HG03060 (cell line): ENCODE measurements around the gene COL4A6.

ENCODE experiments used
- ATAC-seq: cut with Tn5 transposase; IDR thresholded peaks from one replicate; pipeline ENCODE4 v1.9.1; 2021; ENCODE audit warnings: low read depth, moderate number of reproducible peaks; ENCODE audit not compliant: unreplicated experiment

COL4A6 gene

GRCh38 chrX:108165383-108166111, 272.7 kb downstream of the COL4A6 start:
- no peak for ATAC-seq

- no peak for ATAC-seq
These were observed 274.7 kb downstream of the COL4A6 start for GRCh38 chrX:108163333-108164082.

GRCh38 chrX:108162265-108162664, 276.0 kb downstream of the COL4A6 start:
- no peak for ATAC-seq

- ATAC-seq = no peak
These were observed 277.9 kb downstream of the COL4A6 start for GRCh38 chrX:108160309-108160708.

GRCh38 chrX:108159028-108159670, 279.1 kb downstream of the COL4A6 start:
- no peak for ATAC-seq

- no peak for ATAC-seq
These were observed 280.6 kb downstream of the COL4A6 start for GRCh38 chrX:108157628-108158027.

- no peak for ATAC-seq
These were observed 281.2 kb downstream of the COL4A6 start for GRCh38 chrX:108156934-108157466.

GRCh38 chrX:108156082-108156481, 282.1 kb downstream of the COL4A6 start:
- no peak for ATAC-seq

GRCh38 chrX:108148524-108148923, 289.7 kb downstream of the COL4A6 start:
- ATAC-seq = no peak

GRCh38 chrX:108138814-108139702, 299.2 kb downstream of the COL4A6 start:
- no peak for ATAC-seq

GRCh38 chrX:108134724-108135123, 303.5 kb downstream of the COL4A6 start:
- ATAC-seq = no peak

- no peak for ATAC-seq
These were observed 305.3 kb downstream of the COL4A6 start for GRCh38 chrX:108132876-108133275.

- no peak for ATAC-seq
These were observed 306.2 kb downstream of the COL4A6 start for GRCh38 chrX:108132034-108132433.

- ATAC-seq = no peak
These were observed 306.8 kb downstream of the COL4A6 start for GRCh38 chrX:108131471-108131870.

- ATAC-seq = no peak
These were observed 307.3 kb downstream of the COL4A6 start for GRCh38 chrX:108130889-108131288.

GRCh38 chrX:108127152-108127551, 311.1 kb downstream of the COL4A6 start:
- no peak for ATAC-seq

- ATAC-seq = no peak
These were observed 311.6 kb downstream of the COL4A6 start for GRCh38 chrX:108126661-108127060.

GRCh38 chrX:108123591-108124366, 314.4 kb downstream of the COL4A6 start:
- ATAC-seq = no peak

GRCh38 chrX:108122748-108123147, 315.5 kb downstream of the COL4A6 start:
- no peak for ATAC-seq
